ENCODE results near the gene RGMA.

GRCh38 chr15:93020976-93021772 is 67.8 kb downstream of the RGMA start:
- TF ChIP-seq EZH2phosphoT487 (IDR thresholded peaks at IDR 0.05; ENCODE audit: borderline replicate concordance, low read length), result no peak
- TF ChIP-seq CTCF (conservative IDR thresholded peaks at IDR 0.05; ENCODE audit: low read depth, low read length), result no peak

Data from PC-3 (cell line).